B cell (primary cell): ENCODE data around the gene CD93. TPM values are rescaled to one million over a fixed set of nuclear protein-coding genes. Genes with fewer than 3 reads are reported as not detected.

Experiments used
- ATAC-seq: fragments of 200-7000 bp; cut with Tn5 transposase; one replicate; pipeline ENCODE4 v1.10.0; 2021; ENCODE audit warnings: low read depth, mild to moderate bottlenecking, moderate number of reproducible peaks, moderate library complexity
- CTCF ChIA-PET: fragments of 350-600 bp; sonication (Branson Sonifier 250); formaldehyde crosslinking; loops from one replicate; lab custom pipeline; 2021; ENCODE audit warnings: antibody characterized with exemption, inconsistent platforms; lab: Charles Lee
- POLR2A ChIA-PET: fragments of 350-600 bp; sonication (Branson Sonifier 250); formaldehyde crosslinking; loops from one replicate; lab custom pipeline; 2021; ENCODE audit warnings: antibody characterized with exemption; lab: Charles Lee
- DNase-seq: peaks from one replicate; pipeline ENCODE4 v3.0.0; 2013
- H2AFZ ChIP-seq: 2 replicates; pipeline ENCODE4 v1.6.1; 2012; ENCODE audit warnings: mild to moderate bottlenecking, low read depth, low read length; ENCODE audit not compliant: insufficient read depth, poor library complexity, severe bottlenecking
- H3K27ac ChIP-seq, 2 donors: 1 replicate in 1 of 2; 2 replicates in 1 of 2; pipeline ENCODE4 v1.5.1; 2012 to 2013; ENCODE audit warnings: low read length in 2 of 2, mild to moderate bottlenecking in 2 of 2, moderate library complexity in 1 of 2
- H3K27me3 ChIP-seq, 4 experiments: fragments of 200-600 bp in 1 of 4; sonication (generic) in 1 of 4; replicated peaks in 1 of 4; 1 replicate in 2 of 4; 2 replicates in 2 of 4; pipeline versions ENCODE4 v1.6.1 to v1.7.0; 2013 to 2016; ENCODE audit warnings: low read length in 3 of 4, mild to moderate bottlenecking in 2 of 4, mixed read lengths in 1 of 4, moderate library complexity in 1 of 4; ENCODE audit not compliant: insufficient read depth in 4 of 4, control insufficient read depth in 3 of 4; ENCODE audit errors: control extremely low read depth in 1 of 4
- H3K36me3 ChIP-seq, 2 experiments: replicated peaks in 1 of 2; 1 replicate in 1 of 2; 2 replicates in 1 of 2; pipeline versions ENCODE4 v1.6.1 to v1.7.1; 2013; ENCODE audit warnings: low read length in 1 of 2; ENCODE audit not compliant: insufficient read depth in 2 of 2, control insufficient read depth in 1 of 2; ENCODE audit errors: control extremely low read depth in 1 of 2, extremely low read depth in 1 of 2
- H3K4me1 ChIP-seq, 2 donors: fragments of 200-600 bp in 1 of 2; sonication (generic) in 1 of 2; 1 replicate in 1 of 2; 2 replicates in 1 of 2; pipeline versions ENCODE4 v1.5.1 to v1.6.1; 2013 to 2017; ENCODE audit warnings: low read length in 2 of 2; ENCODE audit not compliant: control insufficient read depth in 2 of 2, insufficient read depth in 2 of 2
- H3K4me2 ChIP-seq: replicated peaks from 2 replicates; pipeline ENCODE3; 2012; ENCODE audit warnings: mild to moderate bottlenecking, low read depth, low read length; ENCODE audit not compliant: poor library complexity, severe bottlenecking
- H3K4me3 ChIP-seq, 5 experiments: fragments of 200-600 bp in 1 of 5; sonication (generic) in 1 of 5; 1 replicate in 3 of 5; 2 replicates in 2 of 5; pipeline versions ENCODE4 v1.5.1 to v1.7.0; 2011 to 2016; ENCODE audit warnings: low read length in 4 of 5, mild to moderate bottlenecking in 4 of 5, low read depth in 2 of 5, control low read depth in 1 of 5, moderate library complexity in 1 of 5; ENCODE audit not compliant: insufficient read depth in 1 of 5; ENCODE audit errors: control extremely low read depth in 1 of 5, extremely low read depth in 1 of 5
- H3K79me2 ChIP-seq: fragments of 200-600 bp; sonication (generic); one replicate; pipeline ENCODE4 v1.6.0; 2016; ENCODE audit warnings: low read length; ENCODE audit not compliant: control insufficient read depth, insufficient read depth
- H3K9ac ChIP-seq: fragments of 200-600 bp; sonication (generic); 2 replicates; pipeline ENCODE4 v1.6.1; 2017; ENCODE audit warnings: mild to moderate bottlenecking, low read length, moderate library complexity
- H3K9me3 ChIP-seq, 3 donors: one replicate each; pipeline versions ENCODE4 v1.6.1 to v1.7.1; 2013; ENCODE audit warnings: low read length in 2 of 3; ENCODE audit not compliant: control insufficient read depth in 2 of 3, insufficient read depth in 1 of 3; ENCODE audit errors: control extremely low read depth in 1 of 3
- H4K20me1 ChIP-seq: 2 replicates; pipeline ENCODE4 v1.6.0; 2012; ENCODE audit warnings: mild to moderate bottlenecking, low read length; ENCODE audit not compliant: insufficient read depth, control insufficient read depth, poor library complexity, severe bottlenecking
- H3K27ac Mint-ChIP-seq: one replicate; pipeline ENCODE4 v1.8.0; 2021; ENCODE audit warnings: mixed read lengths
- H3K27me3 Mint-ChIP-seq: one replicate; pipeline ENCODE4 v1.8.0; 2021; ENCODE audit warnings: mixed read lengths
- H3K4me1 Mint-ChIP-seq: one replicate; pipeline ENCODE4 v1.8.0; 2021; ENCODE audit warnings: mixed read lengths
- H3K4me3 Mint-ChIP-seq: one replicate; pipeline ENCODE4 v1.8.0; 2021; ENCODE audit warnings: mixed read lengths
- H3K9me3 Mint-ChIP-seq: one replicate; pipeline ENCODE4 v1.8.0; 2022; ENCODE audit warnings: mixed read lengths; ENCODE audit not compliant: insufficient read depth
- EZH2 ChIP-seq: IDR thresholded peaks from 2 replicates; pipeline ENCODE4 v1.6.1; 2012; ENCODE audit warnings: borderline replicate concordance, low read depth, mild to moderate bottlenecking, moderate library complexity, low read length; ENCODE audit not compliant: insufficient read depth, poor library complexity, severe bottlenecking
- WGBS: methylation state at CpG from one replicate; pipeline ENCODE4 v1.1.5; 2013; ENCODE audit warnings: missing lambda C conversion rate; ENCODE audit not compliant: insufficient coverage; 5-methylcytosine and 5-hydroxymethylcytosine counted together
- intact Hi-C: fragments of 100-400 bp; cut with micrococcal nuclease; formaldehyde crosslinking; loops from one replicate; pipeline ENCODE4 v1.10.0; 2022
- polyA plus RNA-seq: library from polyadenylated mRNA; depleted of rRNA; stranded (reverse); fragments of >200 nt; gene quantifications from 2 replicates; pipeline ENCODE4 v1.2.3, GENCODE V29; 2012
- total RNA-seq, 2 donors: library from RNA; stranded (reverse); fragments of 120-200 nt in 1 of 2; gene quantifications; 1 replicate in 1 of 2; 2 replicates in 1 of 2; pipeline versions ENCODE4 v1.2.3 to v1.2.4, GENCODE V29; 2013 to 2022
- TF ChIP-seq, protein P1 (sequence below): fragments of 200-600 bp; IDR thresholded peaks from one replicate; pipeline ENCODE4 v1.8.0; 2022; ENCODE audit warnings: antibody characterized with exemption, mild to moderate bottlenecking

The CD93 gene
- total and polyA plus RNA-seq, 2 donors (not counting 1 experiment from before 2014, with no cell fraction given), result 0.12 to 0.51 TPM

DNA sequence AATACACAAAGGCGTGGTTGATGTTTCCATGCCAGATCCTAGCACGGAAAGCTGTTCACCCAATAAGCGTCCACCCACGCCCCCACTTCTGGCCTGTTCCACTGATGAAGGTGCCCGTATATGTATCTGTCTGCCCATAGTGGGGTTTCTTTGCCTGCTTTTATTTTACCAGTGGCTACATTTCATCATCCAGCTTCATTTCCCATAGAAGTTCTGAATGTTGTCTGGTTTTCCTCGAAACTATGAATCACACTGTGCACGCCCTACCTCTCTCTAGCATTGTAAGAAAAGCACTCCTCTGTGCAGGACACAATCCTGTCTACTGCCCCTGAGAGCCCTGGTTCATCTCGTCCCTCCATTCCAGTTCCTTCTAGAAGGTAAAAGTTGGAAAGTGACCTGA is 8.8 kb upstream of the CD93 start:
- Histone ChIP-seq H3K27ac (no peak overlapping the region), H3K4me1 (no peaks in the 10 kb centered on the region), H3K36me3 (no peaks in the 10 kb centered on the region), H2AFZ (no peak overlapping the region), H3K79me2 (no peaks in the 10 kb centered on the region), H3K9ac (no peak overlapping the region), H3K27me3 (no peaks in the 10 kb centered on the region), H4K20me1 (no peaks in the 10 kb centered on the region), H3K4me2 (no peak overlapping the region), H3K9me3 (no peaks in the 10 kb centered on the region), H3K4me3 (no peak overlapping the region)
- no peaks in the 10 kb centered on the region for H3K9me3 Mint-ChIP-seq
- DNase-seq (no peak), ATAC-seq (no peak)
- ChIA-PET CTCF (no interaction called here), POLR2A (no interaction called here)
- H3K27me3 Mint-ChIP-seq, result no peaks in the 10 kb centered on the region
- no peak overlapping the region for H3K4me3 Mint-ChIP-seq
- 89% methylated on average over 5 of the region's 8 CpGs for WGBS
- intact Hi-C loops, result no loop called here
- no peaks in the 10 kb centered on the region for H3K4me1 Mint-ChIP-seq
- no peak for TF ChIP-seq EZH2
- TF ChIP-seq, protein P1, sequence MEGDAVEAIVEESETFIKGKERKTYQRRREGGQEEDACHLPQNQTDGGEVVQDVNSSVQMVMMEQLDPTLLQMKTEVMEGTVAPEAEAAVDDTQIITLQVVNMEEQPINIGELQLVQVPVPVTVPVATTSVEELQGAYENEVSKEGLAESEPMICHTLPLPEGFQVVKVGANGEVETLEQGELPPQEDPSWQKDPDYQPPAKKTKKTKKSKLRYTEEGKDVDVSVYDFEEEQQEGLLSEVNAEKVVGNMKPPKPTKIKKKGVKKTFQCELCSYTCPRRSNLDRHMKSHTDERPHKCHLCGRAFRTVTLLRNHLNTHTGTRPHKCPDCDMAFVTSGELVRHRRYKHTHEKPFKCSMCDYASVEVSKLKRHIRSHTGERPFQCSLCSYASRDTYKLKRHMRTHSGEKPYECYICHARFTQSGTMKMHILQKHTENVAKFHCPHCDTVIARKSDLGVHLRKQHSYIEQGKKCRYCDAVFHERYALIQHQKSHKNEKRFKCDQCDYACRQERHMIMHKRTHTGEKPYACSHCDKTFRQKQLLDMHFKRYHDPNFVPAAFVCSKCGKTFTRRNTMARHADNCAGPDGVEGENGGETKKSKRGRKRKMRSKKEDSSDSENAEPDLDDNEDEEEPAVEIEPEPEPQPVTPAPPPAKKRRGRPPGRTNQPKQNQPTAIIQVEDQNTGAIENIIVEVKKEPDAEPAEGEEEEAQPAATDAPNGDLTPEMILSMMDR, result no peak
- H3K27ac Mint-ChIP-seq, result no peak overlapping the region

DNA sequence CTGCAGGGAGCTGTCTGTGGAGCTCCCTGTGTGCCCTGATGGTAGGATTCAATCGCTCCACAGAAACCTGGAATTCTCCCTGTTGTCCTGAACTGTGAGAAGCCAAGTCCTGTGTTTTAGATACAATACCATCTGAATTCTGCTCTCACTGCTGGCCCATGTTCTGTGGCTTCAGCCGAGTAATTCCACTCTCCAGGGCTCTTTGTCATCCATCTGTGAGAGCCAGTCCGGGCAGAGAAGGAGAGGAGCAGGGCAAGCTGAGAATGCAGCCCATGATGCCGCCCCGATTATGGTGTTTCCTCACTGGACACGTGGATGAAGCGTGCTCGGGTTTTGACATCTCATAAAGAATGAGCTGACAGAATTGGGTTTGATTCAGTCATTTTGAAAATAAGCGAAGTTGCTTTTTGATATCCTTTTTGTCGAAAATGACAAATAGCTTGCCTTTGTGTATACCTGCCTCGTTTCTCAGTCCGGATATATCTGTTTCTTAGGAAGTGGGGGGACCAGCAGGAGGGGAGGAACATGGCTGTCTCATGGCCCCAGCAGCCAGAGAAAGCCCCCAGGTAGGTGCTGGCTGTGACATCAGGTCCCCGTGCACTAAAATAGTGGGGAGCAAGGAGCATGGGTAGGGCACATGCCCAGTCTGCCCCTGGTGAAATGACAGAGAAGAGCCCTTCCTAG is 8.2 kb upstream of the CD93 start:
- H4K20me1 ChIP-seq, result no peaks in the 10 kb centered on the region
- no peak overlapping the region for H3K4me3 ChIP-seq
- DNase-seq (no peak), ATAC-seq (no peak)
- Mint-ChIP-seq H3K27ac (no peak overlapping the region), H3K4me3 (no peak overlapping the region), H3K27me3 (no peaks in the 10 kb centered on the region), H3K4me1 (no peaks in the 10 kb centered on the region), H3K9me3 (no peaks in the 10 kb centered on the region)
- no peaks in the 10 kb centered on the region for H3K4me1 ChIP-seq
- H3K9me3 ChIP-seq, result no peaks in the 10 kb centered on the region
- no peak overlapping the region for H3K9ac ChIP-seq
- H3K79me2 ChIP-seq, result no peaks in the 10 kb centered on the region
- ChIA-PET CTCF (no interaction called here), POLR2A (no interaction called here)
- no peaks in the 10 kb centered on the region for H3K27me3 ChIP-seq
- intact Hi-C loops, result no loop called here
- H2AFZ ChIP-seq, result no peak overlapping the region
- no peak overlapping the region for H3K27ac ChIP-seq
- WGBS, result 84% methylated on average over 13 of the region's 13 CpGs
- no peak overlapping the region for H3K4me2 ChIP-seq
- no peaks in the 10 kb centered on the region for H3K36me3 ChIP-seq
- no peak for TF ChIP-seq EZH2
- TF ChIP-seq, protein P1, result no peak
